Uterus (tissue), 4 donors: ENCODE results near the gene BACH2. TPM values are rescaled to one million over a fixed set of nuclear protein-coding genes. Genes with fewer than 3 reads are reported as not detected.
A peak's percentile ranks its signal among the peaks of the same experiment; 100 is the strongest.
"Not testable (repeated sequence)": the region's sequence is repeated elsewhere in the genome, so short reads cannot be mapped to it uniquely, and the experiment has no call there.

Experiments used
- DNase-seq, 2 donors: peaks; one replicate each; pipeline ENCODE4 v3.0.0-alpha.2; 2019 to 2020
- H3K27ac ChIP-seq, 2 donors: fragments of 200-600 bp; sonication (generic); 1 replicate in 1 of 2; 2 replicates in 1 of 2; pipeline ENCODE4 v1.5.1; 2016 to 2018
- H3K27me3 ChIP-seq, 2 donors: fragments of 200-600 bp; sonication (generic); one replicate each; pipeline ENCODE4 v1.5.1; 2018 to 2019; ENCODE audit warnings: control low read depth in 1 of 2
- H3K36me3 ChIP-seq, 2 donors: fragments of 200-600 bp; sonication (generic); one replicate each; pipeline ENCODE4 v1.5.1; 2019; ENCODE audit warnings: control low read depth in 1 of 2
- H3K4me1 ChIP-seq, 2 donors: fragments of 200-600 bp; sonication (generic); one replicate each; pipeline ENCODE4 v1.5.1; 2018 to 2019; ENCODE audit warnings: control low read depth in 1 of 2
- H3K4me3 ChIP-seq, 2 donors: fragments of 200-600 bp; sonication (generic); 1 replicate in 1 of 2; 2 replicates in 1 of 2; pipeline ENCODE4 v1.5.1; 2018 to 2019; ENCODE audit warnings: mild to moderate bottlenecking in 1 of 2
- H3K9me3 ChIP-seq, 2 donors: fragments of 200-600 bp; sonication (generic); one replicate each; pipeline ENCODE4 v1.5.1; 2019; ENCODE audit warnings: control low read depth in 1 of 2
- POLR2A ChIP-seq, 2 donors: fragments of 450-650 bp; IDR thresholded peaks; one replicate each; pipeline ENCODE4 v1.6.1; 2016; ENCODE audit warnings: antibody characterized with exemption in 2 of 2, mild to moderate bottlenecking in 1 of 2, moderate library complexity in 1 of 2
- intact Hi-C: fragments of 100-400 bp; cut with DNase I; formaldehyde crosslinking; loops from one replicate; pipeline ENCODE4 v1.15.1; 2023; ENCODE audit warnings: low total_unique reads
- total RNA-seq, 4 donors: library from RNA; depleted of rRNA in 3 of 4; stranded (reverse); fragments of >200 nt in 3 of 4; gene quantifications; one replicate each; pipeline versions ENCODE4 v1.1.0 to v1.2.4, GENCODE V29; 2014 to 2023
- TF ChIP-seq, protein P1 (sequence below), 4 experiments: fragments of 200-600 bp in 2 of 4; fragments of 450-650 bp in 2 of 4; sonication (generic) in 2 of 4; IDR thresholded peaks; one replicate each; pipeline ENCODE4 v1.5.1; 2016 to 2019; ENCODE audit warnings: antibody characterized with exemption in 4 of 4, mild to moderate bottlenecking in 2 of 4, moderate library complexity in 1 of 4
- donor health status: DM: yes; HTN: yes; CAD: no.

The BACH2 gene
- total RNA-seq, 4 donors from 2014 or later, result 1.3 to 15.0 (median 9.7) TPM

DNA sequence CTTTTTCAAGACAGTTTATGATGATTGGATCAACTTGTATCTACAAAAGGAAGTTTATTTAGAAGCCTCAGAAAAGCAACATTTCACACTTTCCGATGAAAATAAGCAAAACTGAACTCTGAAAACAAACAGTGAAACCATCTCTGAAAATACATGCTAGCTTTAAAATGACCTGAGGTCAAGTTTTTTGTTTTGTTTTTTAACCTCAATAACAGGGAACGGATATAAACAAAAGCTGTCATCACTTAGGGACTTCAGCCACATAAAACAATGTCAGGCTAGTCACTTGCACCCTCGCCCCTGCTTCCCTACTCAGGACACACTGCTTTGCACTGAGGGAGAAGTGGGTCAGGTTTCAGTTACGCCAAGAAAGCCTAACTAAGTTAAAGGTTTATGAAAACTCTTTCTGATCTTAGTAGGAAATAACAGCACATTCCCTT lies 11.6 kb downstream of the BACH2 start:
- intact Hi-C loops, result no loop called here

DNA sequence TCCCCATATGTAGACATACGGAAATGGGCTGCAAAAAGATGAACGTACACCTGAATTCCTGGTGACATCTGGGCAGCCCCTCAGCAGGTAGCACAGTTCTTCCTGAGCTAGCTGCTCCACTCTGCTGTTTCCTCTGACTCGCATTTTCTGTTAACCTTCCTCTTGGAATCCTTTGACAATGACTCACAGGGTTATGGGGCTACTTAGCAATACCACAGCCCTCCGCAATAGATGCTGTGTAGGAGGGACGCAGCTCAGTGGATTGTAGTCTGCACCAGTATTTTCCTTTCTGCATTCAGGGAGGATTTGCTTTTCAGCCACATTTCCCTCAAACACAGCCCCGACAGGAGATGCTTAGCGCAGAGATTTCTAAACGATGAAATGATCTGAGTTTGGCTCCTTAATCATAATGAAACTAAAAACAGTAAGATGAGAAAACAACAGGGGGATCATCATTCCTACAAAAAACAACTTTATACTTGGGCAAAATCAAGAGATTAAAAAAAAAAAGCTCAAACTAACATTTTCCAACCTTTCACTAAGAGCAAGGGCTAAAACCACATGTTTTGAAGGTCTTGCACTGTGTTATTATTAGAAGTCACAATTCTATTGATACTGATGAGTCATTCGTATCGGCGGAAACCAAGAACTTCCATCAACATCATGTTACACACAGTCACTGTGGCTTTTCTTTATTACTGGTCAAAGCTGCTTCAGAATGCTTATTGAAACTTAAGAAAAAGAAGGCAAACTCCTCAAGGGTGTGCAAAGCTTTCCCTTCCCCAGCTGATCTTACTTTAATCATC lies 12.2 kb downstream of the BACH2 start:
- peak; percentile 41 to 57 for DNase-seq
- peak overlapping the region; percentile 44 to 66 for H3K27ac ChIP-seq
- H3K27me3 ChIP-seq, result no peaks in the 10 kb centered on the region
- no peaks in the 10 kb centered on the region for H3K9me3 ChIP-seq
- H3K4me3 ChIP-seq, result peak overlapping the region; percentile 13 to 16
- no peaks in the 10 kb centered on the region for H3K36me3 ChIP-seq
- peaks cover 0 to 4% of the 10 kb centered on the region in 2 donors for H3K4me1 ChIP-seq
- TF ChIP-seq POLR2A (IDR thresholded peaks at IDR 0.05), result no peak
- TF ChIP-seq, protein P1, sequence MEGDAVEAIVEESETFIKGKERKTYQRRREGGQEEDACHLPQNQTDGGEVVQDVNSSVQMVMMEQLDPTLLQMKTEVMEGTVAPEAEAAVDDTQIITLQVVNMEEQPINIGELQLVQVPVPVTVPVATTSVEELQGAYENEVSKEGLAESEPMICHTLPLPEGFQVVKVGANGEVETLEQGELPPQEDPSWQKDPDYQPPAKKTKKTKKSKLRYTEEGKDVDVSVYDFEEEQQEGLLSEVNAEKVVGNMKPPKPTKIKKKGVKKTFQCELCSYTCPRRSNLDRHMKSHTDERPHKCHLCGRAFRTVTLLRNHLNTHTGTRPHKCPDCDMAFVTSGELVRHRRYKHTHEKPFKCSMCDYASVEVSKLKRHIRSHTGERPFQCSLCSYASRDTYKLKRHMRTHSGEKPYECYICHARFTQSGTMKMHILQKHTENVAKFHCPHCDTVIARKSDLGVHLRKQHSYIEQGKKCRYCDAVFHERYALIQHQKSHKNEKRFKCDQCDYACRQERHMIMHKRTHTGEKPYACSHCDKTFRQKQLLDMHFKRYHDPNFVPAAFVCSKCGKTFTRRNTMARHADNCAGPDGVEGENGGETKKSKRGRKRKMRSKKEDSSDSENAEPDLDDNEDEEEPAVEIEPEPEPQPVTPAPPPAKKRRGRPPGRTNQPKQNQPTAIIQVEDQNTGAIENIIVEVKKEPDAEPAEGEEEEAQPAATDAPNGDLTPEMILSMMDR (IDR thresholded peaks at IDR 0.05), result peak in 1 of 4 experiments; percentile 44
- intact Hi-C loops, result no loop called here

More for the DNA sequence above, 11.6 kb downstream of the BACH2 start:
- Histone ChIP-seq H3K4me1 (peaks cover 0 to 4% of the 10 kb centered on the region in 2 donors), H3K36me3 (no peaks in the 10 kb centered on the region), H3K27me3 (no peaks in the 10 kb centered on the region), H3K9me3 (no peaks in the 10 kb centered on the region), H3K4me3 (no peak overlapping the region), H3K27ac (peak overlapping the region; percentile 44 to 66)
- TF ChIP-seq, protein P1 (IDR thresholded peaks at IDR 0.05), result no peak
- no peak for TF ChIP-seq POLR2A (IDR thresholded peaks at IDR 0.05)
- DNase-seq, result no peak

DNA sequence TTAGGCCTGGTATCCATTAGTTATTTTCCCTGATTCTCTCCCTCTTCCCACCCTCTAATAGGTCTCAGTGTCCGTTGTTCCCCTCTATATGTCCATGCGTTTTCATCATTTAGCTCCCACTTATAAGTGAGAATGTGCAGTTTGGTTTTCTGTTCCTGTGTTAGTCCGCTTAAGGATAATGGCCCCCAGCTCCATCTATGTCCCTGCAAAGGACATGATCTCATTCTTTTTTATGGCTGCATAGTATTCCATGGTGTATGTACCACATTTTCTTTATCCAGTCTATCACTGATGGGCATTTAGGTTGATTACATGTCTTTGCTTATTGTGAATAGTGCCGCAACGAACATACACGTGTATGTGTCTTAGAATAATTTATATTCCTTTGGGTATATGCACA lies 14.4 kb downstream of the BACH2 start:
- H3K9me3 ChIP-seq, H3K4me1 ChIP-seq, H3K27ac ChIP-seq, H3K4me3 ChIP-seq, intact Hi-C loops, DNase-seq, H3K27me3 ChIP-seq, H3K36me3 ChIP-seq: not testable (repeated sequence)

DNA sequence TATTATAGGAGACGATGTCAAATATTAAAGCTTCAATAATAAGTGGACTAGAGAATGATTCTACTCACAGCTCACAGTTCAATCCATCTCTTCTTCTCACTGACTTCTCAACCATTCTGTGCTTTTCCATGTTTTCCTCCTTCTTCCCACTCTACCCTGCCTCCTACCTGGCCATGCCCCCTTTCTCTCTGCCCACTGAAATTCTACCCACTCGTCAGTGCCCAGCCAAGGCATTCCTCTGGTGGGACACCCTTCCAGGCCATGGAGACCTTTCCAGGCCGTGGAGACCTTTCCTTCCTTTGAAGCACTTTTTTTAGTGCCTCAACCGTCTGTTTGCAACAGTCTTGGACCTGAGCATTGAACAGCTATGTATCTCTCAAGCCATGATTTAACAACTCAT lies 18.5 kb downstream of the BACH2 start:
- H3K36me3 ChIP-seq, result no peaks in the 10 kb centered on the region
- TF ChIP-seq, protein P1 (IDR thresholded peaks at IDR 0.05), result no peak
- TF ChIP-seq POLR2A (IDR thresholded peaks at IDR 0.05), result no peak
- no peaks in the 10 kb centered on the region for H3K4me1 ChIP-seq
- no peak overlapping the region for H3K27ac ChIP-seq
- no peak for DNase-seq
- no peak overlapping the region for H3K4me3 ChIP-seq
- H3K9me3 ChIP-seq, result no peaks in the 10 kb centered on the region
- H3K27me3 ChIP-seq, result no peaks in the 10 kb centered on the region
- intact Hi-C loops, result no loop called here

DNA sequence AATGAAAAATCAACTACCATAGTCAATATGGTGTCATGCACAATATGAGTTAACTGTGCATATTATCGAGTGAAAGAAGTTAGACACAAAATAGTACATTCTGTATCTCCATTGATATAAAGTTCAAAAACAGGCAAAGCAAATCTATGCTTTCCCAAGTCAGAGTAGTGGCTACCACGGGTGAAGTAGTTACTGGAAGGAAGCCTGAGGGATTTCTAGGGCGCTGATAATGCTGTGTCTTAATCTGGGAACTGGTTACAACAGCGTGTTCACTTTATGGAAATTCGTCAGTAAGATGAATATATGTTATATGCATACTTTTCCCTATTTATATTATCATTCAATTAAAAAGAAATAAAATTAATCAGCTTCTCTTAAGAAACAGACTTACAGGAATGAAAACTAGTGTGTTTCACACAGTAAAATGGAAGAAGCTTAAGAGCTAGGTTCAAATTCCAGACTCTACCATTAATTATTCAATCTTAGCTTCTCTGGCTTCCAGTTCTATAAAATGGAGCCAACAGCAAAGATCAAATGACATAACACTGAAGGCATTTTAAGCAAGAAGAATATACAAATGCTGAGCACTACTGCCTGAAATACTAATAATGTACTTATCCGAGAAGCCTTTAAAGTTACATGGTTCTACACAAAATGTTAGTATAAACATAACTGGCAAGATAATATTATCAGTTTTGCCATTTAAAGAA lies 19.2 kb downstream of the BACH2 start:
- no peak for TF ChIP-seq POLR2A (IDR thresholded peaks at IDR 0.05)
- TF ChIP-seq, protein P1 (IDR thresholded peaks at IDR 0.05), result no peak
- Histone ChIP-seq H3K4me1 (no peaks in the 10 kb centered on the region), H3K9me3 (no peaks in the 10 kb centered on the region), H3K27me3 (no peaks in the 10 kb centered on the region), H3K36me3 (no peaks in the 10 kb centered on the region), H3K4me3 (no peak overlapping the region), H3K27ac (no peak overlapping the region)
- no peak for DNase-seq
- intact Hi-C loops, result no loop called here
